HS-27A (cell line): ENCODE measurements around the gene L3MBTL4.

Experiments used
- DNase-seq: peaks from one replicate; pipeline ENCODE4 v3.0.0-alpha.2; 2012; ENCODE audit warnings: low read depth, missing footprints

The L3MBTL4 gene

DNA sequence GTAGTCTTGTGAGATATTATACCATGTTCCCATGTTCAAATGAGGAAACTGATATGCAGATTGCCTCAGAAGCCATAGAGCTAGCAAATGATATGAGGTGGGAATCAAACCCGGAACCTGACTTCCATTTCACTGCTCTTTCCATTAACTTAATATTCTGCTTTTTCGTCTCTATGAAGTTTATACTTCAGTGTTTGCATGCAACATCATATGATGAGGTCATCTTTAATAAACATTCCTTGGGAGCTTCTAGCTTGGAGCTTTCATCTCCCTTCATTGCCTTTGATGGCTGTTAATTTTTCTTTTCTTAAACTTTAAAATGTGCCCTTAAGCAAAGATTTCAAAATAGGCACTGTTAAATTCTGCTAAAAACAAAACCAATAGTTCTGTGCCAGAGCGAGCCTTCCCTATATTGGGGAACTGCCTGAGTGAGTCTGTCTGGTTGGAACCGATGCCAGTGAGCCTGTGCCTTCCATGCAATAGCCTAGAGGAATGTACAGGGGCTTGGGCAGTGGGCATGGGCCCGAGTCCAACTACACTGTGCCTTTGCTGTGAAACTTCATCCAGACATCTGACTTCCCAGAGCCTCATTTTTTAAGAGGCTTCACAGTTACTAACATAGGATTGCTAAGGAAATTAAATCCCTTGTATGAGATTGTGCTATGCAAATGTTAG is 428.3 kb downstream of the L3MBTL4 start:
- DNase-seq, result no peak

DNA sequence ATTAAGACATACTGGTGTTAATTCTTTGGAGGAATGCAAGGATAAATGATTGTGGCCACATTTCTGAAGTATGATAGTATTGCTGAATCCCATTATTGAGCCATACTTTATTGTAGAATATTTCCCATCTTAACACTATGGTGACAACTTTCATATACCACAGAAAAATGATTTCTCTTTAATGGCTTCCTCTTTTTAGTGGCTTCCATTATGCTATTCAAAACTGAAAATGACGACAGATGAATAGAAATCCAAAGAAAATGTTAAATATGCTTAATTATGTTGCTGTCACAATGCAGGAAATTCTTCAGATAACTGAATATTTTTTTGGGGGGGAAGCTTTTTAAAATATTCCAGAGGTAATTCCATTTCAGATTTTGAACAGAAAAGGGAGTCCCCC is 430.5 kb downstream of the L3MBTL4 start:
- no peak for DNase-seq

DNA sequence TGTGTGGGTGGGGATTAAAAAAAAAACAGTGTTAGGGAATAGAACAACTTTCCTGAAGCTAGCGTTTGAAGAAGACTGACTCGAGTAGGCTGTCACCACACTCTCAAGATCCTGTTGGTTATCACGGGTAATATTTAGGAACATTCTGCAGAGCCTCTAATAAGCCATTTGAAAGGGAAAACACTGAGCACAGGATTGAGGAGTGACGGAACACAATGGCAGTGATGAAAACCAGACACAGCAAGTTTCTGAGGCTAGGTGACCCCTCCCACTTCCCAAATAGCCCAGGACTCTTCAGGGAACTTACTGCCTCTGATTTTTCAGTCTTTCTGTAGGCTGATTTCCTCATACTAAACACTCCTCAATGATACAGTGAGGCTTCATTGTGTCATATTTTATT is 431.2 kb downstream of the L3MBTL4 start:
- DNase-seq, result no peak

DNA sequence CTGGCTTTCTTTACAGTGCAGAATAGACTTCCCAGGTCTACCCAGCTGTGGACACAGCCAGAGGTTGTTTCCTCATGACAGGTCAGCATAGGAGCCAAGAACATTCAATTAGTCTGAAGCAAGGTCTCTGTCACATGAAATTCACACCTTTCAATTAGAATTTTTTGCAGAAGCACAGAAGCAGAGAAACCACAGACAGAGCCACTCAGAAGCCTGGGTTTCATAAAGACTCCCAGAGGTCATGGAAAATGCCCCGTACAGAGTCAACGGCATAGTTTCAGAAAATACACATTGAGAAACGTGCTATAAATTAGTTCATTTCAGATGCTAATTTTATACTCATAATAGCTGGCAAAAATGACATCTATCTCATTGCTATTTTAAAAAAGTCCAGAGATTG is 432.4 kb downstream of the L3MBTL4 start:
- DNase-seq, result no peak

DNA sequence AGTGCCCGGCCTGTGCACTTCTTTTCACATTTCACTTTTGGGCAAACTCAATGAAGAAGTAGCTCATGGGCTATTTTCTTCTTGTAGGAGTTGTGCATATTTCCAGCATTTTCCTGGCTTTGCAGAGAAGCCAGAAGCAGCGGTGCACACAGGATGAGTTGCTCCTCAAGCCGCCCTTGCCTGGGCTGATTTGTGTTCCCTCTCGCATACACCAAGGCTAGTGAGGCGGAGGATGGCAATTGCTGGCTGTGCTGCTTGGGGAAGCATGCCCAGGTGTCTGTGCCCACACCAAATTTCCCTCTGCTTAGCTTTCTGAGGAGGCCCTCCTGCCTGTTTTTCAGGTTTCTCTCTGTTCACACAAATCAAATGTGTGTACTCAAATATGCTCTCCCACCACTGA is 434.0 kb downstream of the L3MBTL4 start:
- DNase-seq, result no peak

DNA sequence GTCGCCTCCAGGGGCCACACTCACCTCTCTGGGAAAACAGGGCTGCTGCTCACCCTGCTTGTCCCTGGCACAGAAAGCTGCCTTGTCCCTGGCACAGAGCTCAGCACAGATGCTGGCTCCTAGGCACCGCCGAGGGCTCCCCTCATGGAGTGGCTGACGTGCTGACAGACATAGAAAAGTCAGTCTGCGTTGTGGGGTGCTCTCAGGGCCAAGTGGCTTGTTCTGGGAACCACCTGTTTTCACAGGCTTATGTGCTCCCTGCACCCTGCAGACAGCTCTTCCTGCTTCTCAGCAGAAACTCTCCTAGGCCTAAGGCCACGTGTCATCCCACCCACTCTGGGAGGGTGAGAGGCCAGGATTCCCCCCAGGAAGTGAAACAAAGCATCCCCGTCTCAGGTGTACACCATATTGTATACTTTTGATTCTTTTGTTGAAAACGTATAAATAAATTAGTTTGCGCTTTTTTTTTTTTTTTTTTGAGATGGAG is 434.7 kb downstream of the L3MBTL4 start:
- DNase-seq, result no peak

DNA sequence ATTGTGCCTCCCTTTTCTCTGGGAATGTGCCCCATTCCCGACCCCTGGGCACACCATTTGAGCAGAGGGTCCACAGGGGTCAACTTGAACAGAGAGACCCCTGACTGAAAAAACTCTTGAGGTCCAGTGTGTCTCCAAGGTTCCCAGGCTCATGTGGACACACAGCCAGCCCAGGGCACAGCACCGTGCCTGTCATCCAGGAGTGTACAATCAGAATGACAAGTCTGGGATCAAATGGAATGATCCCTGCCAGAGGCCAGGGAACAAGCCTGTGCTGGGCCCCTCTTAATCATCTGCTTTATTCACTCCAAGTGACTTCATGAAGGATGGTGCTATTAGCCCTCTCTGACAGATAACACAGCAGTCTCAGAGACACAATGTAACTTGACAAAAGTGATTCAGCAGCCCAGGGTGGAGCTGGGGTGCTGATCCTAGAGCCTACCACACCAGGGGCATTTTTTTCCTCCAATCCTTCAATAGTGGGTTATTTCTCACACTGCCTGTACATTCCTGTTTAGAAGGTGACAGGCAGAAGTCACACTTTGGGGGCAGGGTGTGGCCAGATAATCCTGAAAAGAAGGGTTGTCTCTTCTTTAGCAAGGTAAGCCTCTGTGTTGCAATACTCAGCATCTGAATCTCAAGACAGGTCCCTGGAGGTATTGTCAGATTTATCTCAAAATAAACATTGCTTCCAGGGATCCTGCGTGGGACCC is 435.4 kb downstream of the L3MBTL4 start:
- DNase-seq, result no peak

DNA sequence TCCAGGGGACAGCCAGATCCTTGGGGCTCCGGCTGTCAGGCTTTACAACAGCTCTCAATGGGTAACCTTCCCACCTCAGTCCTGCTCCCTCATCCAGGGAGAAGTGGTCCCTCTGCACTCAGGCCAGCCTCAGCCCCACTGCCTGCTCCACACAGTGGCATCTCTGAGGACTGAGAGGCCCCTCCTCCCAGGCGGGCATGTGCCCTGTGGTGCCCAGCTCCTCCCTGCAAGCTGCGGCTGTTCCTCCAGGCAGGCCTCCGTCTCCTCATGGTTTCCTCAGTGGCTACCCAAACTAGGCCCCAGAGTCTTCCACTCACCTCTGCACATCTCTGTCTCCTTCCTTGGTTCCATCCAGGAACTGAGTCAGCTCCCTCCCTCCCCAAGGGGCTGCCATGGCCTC is 437.7 kb downstream of the L3MBTL4 start:
- no peak for DNase-seq

DNA sequence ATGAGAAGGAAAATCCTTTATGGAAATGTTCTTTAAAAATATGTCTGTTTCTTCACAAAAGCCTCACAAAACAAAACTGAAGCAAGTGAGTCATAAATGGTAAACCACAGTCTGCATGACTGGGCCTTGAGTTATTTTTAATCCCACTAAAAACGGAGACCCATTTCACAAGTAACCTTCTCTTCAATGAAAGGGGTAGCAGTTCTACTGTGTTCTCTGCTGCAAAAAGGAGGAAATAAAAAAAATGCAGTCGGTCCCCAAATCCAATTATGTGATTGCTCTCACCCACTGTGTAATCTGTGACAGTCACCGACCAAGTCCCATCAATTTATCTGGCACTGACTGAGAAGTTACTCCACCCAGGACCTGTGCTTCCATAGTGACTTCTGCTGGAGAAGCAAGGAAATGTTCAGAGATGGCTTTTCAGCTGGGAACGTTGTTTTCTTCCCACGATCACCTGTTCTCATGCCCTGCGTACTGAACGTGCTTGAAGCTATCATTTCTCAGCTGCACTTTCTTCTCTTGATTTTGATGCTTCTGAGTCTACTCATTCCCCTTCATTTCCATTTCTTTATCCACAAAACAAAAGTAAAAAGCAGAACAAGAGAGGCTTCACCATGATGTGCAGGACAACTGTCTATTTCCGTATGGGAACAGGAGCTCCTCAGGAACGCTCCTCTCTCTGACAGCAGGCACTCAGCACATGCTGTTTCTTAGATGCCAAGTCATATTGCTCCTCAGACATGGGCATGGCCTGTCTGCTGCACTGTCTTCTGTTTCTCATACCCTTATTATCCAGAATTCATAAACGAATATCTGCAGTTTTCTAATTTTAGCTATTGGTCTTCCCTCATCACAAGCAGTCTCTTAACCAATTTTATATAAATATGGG is 439.4 kb downstream of the L3MBTL4 start:
- DNase-seq, result no peak

DNA sequence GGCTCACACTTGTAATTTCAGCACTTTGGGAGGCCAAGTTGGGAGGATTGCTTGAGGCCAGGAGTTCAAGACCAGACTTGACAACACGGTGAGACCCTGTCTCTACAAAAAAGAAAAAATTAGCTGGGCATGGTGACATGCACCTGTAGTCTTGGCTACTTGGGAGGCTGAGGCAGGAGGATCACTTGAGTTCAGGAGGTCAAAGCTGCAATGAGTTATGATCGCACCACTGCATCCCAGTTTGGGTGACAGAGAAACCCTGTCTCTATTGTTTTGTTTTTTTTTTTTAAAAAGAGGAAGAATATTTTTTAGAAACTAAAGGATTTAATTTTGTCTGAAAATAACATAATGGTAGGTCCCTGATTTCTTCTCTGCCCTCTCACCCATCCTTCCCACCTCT is 440.0 kb downstream of the L3MBTL4 start:
- no peak for DNase-seq

DNA sequence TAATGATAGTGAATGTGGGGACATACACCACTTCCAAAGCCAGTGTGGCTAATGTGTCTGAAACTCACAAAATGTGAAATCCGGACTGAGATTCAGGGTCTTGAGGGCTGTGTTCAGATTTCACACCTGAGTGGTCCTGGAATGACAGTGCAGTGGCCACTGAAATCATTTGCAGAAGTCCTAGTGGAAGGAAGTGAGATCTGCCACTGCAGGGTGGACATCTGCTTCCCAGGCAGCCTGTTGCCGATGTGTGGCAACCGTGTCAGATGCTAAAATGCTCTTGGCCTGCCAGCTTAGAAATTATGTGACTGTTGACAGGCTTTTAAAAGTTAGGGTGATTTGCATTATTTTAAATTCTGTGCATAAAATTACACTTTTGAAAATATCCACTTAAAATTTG is 441.6 kb downstream of the L3MBTL4 start:
- no peak for DNase-seq

DNA sequence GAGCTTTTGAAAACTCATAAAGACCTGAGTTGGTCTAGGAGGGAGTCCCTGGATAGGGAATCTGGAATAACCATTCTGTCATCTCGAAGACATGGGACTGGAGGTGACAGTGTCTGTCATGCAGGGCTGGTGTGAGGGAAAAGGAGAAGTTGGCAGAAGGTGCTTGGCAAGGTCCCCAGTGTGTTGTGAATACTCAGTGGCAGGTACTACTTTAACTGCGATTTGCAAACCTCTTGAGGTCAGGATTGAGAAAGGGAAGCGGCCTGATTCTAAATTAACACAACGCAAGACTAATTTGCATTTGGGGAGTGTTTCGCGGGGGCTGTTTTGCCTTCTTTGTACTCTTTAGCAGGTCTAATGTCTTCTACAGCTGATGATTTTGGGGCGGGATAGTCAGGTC is 442.4 kb downstream of the L3MBTL4 start:
- no peak for DNase-seq

DNA sequence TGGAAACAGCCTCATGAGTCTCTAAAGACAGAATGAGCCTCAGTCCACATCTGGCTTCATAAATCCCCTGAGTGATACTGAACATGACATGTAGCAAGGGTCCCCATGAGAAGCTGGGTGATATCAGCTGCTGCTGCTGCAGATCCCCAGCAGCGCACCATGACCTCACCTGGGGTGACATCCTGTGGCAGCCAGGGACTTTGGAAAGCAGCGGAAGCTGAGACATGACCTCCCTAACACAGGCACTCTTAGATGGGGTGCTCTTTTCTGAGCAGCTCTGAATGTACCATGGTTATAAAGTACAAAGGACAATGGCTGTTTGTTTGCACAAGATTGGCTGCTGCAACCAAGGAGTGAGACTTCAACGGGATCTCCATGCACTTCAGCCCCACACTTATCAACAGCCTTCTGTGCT is 444.7 kb downstream of the L3MBTL4 start:
- no peak for DNase-seq

DNA sequence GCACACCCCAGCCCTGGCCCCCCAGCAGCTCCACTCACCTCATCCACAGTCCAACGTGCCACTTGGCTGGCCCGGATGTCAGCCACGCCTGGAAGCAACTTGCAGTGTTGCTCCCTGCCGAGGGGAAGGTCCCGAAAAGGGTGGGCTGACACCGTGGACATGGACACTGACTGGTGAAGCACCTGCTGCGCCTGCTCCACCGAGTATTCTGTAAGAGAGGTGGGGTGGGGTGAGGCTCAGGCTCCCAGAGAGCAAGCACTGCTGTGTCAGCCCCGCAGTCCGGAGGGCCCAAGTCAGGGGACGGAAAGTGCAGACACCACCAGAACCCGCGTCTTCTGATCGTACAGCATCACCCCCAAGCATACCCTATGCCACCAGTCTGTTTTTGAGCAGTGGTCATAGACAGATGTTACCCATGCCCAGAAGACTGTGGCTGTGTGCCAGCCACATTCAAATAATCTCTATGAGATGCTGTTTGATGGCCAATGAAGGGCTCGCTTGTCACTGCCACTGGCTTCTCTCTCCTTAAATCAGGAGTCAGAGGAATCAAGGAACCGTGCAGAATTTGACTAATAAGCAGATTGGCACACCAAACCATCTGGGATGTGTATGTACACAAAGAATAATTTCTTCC is 445.2 kb downstream of the L3MBTL4 start:
- DNase-seq, result no peak

DNA sequence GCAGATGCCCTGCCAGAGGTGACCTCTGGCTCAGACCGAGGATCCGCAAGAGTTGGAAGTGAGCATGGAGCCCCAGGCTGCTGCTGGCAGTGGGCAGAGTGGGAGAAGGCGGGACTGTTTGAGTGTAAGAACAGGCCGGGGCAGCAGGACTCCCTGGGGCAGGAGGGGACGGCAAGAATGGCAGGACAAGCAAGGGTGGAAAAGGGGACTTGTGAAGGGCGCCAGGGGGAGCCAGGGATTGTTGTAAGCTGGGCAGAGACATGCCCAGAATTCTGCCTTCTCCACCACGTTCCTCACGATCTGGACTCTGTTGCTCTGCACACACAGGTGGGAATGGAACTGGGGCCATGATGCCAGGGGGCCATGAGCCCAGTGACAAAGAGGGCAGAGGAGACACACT is 447.0 kb downstream of the L3MBTL4 start:
- DNase-seq, result no peak

DNA sequence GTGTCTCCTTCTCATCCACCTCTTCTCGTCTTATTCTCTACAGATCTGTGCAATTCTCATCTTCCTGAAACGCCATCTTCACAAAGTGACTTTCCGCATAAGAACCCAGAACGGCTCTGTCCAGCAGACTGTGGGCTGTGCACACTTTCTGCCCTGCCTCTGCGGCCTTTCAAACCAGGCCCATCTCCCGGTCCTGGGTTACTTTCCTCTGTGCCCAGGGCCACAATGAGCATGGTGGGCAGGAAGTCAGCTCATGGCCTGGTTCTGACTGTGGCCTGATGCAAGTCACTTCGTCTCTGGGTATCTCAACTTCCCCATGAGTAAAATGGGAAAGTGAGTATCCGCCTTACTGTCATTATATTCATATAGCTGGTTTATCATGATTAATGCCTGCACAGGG is 447.7 kb downstream of the L3MBTL4 start:
- DNase-seq, result no peak

DNA sequence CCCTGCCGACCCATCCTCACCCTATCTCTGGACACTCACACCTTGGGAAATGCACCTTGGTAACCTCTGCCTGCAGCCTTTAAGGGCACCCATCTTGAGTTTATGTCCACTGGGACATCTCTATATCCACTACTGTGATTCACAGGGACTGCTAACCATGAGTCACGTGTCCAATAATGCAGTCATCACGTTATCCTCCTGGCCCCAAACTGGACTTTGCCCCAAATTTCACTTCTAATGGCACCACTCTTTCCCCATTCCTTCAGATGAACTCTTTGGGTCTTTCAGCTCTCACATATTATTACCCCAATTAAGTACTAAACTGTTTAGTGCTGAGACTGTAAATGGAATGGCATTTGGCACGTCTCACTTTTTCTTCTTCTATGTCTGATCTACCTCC is 448.2 kb downstream of the L3MBTL4 start:
- no peak for DNase-seq

DNA sequence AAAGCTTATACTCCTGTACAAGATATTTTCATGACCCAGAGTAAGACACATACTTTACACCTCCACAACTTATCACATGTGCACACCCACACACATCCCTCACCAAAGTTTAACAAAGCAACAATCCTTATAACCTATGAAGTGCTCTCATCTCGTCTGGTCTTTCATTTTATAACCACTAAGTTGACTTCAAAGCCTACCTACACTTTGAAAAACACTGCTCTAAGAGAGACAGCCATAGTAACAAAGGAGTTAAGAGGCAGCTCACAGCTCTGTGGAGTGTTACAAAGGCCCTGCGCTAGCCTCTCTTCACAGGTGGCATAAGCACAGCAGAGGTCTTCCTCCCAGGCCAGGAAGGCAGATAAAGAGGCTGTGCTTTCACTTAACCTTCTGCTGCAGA is 449.7 kb downstream of the L3MBTL4 start:
- DNase-seq, result no peak

DNA sequence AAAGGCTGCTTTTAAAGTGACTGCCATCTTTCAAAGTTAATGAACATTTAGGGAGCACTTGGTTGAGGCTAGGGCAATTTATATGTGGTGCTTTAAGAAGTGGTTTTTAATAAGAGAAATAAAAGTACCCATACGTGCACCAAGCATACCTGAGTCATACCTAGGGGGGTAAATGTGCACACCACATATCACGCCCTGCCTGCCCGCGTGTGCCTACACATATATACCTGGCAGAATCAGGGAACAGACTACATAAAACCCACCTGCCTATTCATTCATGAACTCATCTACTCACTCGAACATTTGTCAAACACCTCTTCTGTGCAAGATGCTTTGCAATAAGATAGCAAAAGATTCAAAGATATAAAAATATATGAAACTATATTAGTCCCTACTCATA is 450.1 kb downstream of the L3MBTL4 start:
- DNase-seq, result no peak

DNA sequence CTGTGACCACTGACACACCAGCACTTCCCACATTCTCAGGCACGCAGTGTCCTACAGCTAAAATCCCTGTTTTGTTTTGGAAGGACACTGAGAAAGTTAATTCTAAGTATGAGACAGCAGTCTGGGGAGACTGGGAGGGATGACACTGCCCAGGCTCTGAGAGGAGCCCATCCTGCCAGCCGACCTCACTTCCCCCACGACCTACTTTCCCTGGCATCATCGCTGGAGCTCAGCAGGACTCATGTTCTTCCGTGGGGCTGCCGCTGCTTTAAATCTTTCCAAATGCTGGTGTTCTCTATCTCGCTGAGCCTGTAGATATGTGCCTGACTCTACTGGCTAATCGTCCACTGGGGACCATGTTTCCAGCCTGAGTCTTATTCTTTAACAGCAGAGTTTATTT is 450.6 kb downstream of the L3MBTL4 start:
- DNase-seq, result no peak

DNA sequence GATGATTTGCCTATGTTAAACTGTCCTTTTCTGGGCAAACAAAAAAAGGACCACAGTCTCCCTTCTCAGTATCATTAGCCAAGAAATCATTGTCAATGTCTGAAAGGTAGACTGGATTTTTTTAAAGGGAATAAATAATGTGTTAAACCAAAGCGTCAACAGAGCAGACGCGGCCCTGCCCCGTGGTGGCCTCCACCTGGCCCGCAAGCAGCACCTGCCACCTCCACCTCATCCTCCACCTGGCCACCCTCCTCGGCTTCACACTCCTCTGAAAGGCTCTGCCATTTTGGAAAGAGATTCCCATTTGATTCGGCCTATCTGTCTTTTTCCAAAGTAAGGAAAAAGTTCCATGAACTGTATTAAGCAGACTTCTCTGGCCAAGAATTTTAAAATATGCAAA is 451.4 kb downstream of the L3MBTL4 start:
- DNase-seq, result no peak

DNA sequence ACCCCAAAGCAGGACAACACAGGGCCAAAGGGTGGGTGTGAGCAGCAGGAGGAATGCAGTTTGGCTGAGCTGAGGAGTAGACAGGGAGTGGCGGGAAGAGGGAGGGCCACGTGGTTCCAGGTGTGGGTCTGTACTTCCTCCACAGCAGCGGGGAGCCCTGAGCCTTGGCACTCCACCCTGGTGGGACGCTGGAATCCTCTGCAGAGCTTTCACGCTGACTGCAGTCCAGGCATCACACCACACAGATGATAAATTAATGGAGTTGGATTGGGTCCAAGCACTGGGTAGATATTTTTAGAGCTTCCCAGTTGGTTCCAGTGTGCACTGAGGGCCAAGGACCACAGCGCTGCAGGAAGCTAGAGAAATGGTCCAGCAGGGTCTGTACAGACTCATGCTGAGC is 452.3 kb downstream of the L3MBTL4 start:
- no peak for DNase-seq

DNA sequence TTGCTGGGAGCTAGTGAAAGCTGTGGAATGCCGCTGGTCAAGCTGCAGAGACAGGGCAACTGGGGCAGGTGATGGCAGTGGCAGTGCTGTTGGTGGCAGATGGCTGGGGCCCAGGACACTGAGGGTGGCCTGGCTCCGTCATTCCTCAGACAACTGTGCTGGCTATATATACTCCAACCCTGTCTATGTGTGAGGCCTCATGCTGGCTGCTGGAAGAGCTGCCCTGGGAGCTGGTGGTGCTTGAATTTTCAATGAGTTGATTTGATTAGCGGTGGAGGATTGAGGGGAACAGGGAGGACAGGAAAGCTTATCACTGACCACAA is 452.9 kb downstream of the L3MBTL4 start:
- no peak for DNase-seq
